ENCODE data around the gene B4GALT6. TPM values are rescaled to one million over a fixed set of nuclear protein-coding genes. Genes with fewer than 3 reads are reported as not detected.
A peak's percentile ranks its signal among the peaks of the same experiment; 100 is the strongest.

Gene B4GALT6
- total RNA-seq, 1 donor from 2014 or later = 16.3 TPM

- Histone ChIP-seq H2AFZ (replicated peaks) (no peak overlapping the region), H3K9ac (no peak overlapping the region), H3K27me3 (no peaks in the 10 kb centered on the region), H4K20me1 (ENCODE audit: low read depth) (no peaks in the 10 kb centered on the region), H3K36me3 (peaks cover 11% of the 10 kb centered on the region), H3K4me2 (no peak overlapping the region), H3F3A (ENCODE audit: low read depth) (no peaks in the 10 kb centered on the region), H3K27ac (no peak overlapping the region), H3K4me3 (no peak overlapping the region), H3K4me1 (no peaks in the 10 kb centered on the region), H3K79me2 (ENCODE audit: low read depth) (no peaks in the 10 kb centered on the region), H3K9me3 (ENCODE audit: low read depth) (no peaks in the 10 kb centered on the region)
- H3K4me1 Mint-ChIP-seq = no peaks in the 10 kb centered on the region
- peaks cover 33% of the 10 kb centered on the region for H3K36me3 Mint-ChIP-seq
- no peak overlapping the region for H3K4me3 Mint-ChIP-seq
- no peak overlapping the region for H3K27ac Mint-ChIP-seq
- H3K9me3 Mint-ChIP-seq = peaks cover 6% of the 10 kb centered on the region
- DNase-seq (ENCODE audit: low spot score) = no peak
- peaks cover 2% of the 10 kb centered on the region for H3K27me3 Mint-ChIP-seq (ENCODE audit: insufficient read depth, low read depth)
- no peak for TF ChIP-seq EZH2phosphoT487 (IDR thresholded peaks at IDR 0.05)
- TF ChIP-seq EZH2 (IDR thresholded peaks at IDR 0.05) = no peak
- no peak for TF ChIP-seq CTCF (IDR thresholded peaks at IDR 0.05)
Measured at GRCh38 chr18:31634331-31634713, 50.1 kb downstream of the B4GALT6 start.

GRCh38 chr18:31633392-31634330 is 50.7 kb downstream of the B4GALT6 start:
- Histone ChIP-seq H3K36me3 (peaks cover 11% of the 10 kb centered on the region), H3K79me2 (ENCODE audit: low read depth) (no peaks in the 10 kb centered on the region), H3K9ac (no peak overlapping the region), H3K4me1 (no peaks in the 10 kb centered on the region), H3K9me3 (ENCODE audit: low read depth) (no peaks in the 10 kb centered on the region), H2AFZ (replicated peaks) (no peak overlapping the region), H3F3A (ENCODE audit: low read depth) (no peaks in the 10 kb centered on the region), H3K4me2 (no peak overlapping the region), H4K20me1 (ENCODE audit: low read depth) (no peaks in the 10 kb centered on the region), H3K27me3 (no peaks in the 10 kb centered on the region), H3K4me3 (no peak overlapping the region), H3K27ac (no peak overlapping the region)
- peaks cover 2% of the 10 kb centered on the region for H3K27me3 Mint-ChIP-seq (ENCODE audit: insufficient read depth, low read depth)
- H3K36me3 Mint-ChIP-seq = peaks cover 33% of the 10 kb centered on the region
- TF ChIP-seq CTCF (IDR thresholded peaks at IDR 0.05) = no peak
- TF ChIP-seq EZH2 (IDR thresholded peaks at IDR 0.05) = no peak
- TF ChIP-seq EZH2phosphoT487 (IDR thresholded peaks at IDR 0.05) = no peak
- peak overlapping the region; percentile 44 for H3K27ac Mint-ChIP-seq
- no peak for DNase-seq (ENCODE audit: low spot score)
- H3K4me3 Mint-ChIP-seq = no peak overlapping the region
- H3K9me3 Mint-ChIP-seq = peaks cover 6% of the 10 kb centered on the region
- H3K4me1 Mint-ChIP-seq = no peaks in the 10 kb centered on the region

GRCh38 chr18:31632356-31632755 is 52.0 kb downstream of the B4GALT6 start:
- no peaks in the 10 kb centered on the region for H4K20me1 ChIP-seq (ENCODE audit: low read depth)
- no peak overlapping the region for H3K27ac ChIP-seq
- no peak for DNase-seq (ENCODE audit: low spot score)

More at GRCh38 chr18:31632356-31632755, 52.0 kb downstream of the B4GALT6 start:
- H3K4me1 ChIP-seq = no peaks in the 10 kb centered on the region
- no peaks in the 10 kb centered on the region for H3K27me3 ChIP-seq
- no peaks in the 10 kb centered on the region for H3K9me3 ChIP-seq (ENCODE audit: low read depth)
- Mint-ChIP-seq H3K27me3 (ENCODE audit: insufficient read depth, low read depth) (peaks cover 2% of the 10 kb centered on the region), H3K27ac (no peak overlapping the region), H3K4me3 (no peak overlapping the region), H3K36me3 (peaks cover 34% of the 10 kb centered on the region), H3K4me1 (no peaks in the 10 kb centered on the region), H3K9me3 (peaks cover 5% of the 10 kb centered on the region)
- H3K9ac ChIP-seq = no peak overlapping the region
- no peak overlapping the region for H2AFZ ChIP-seq (replicated peaks)
- no peak overlapping the region for H3K4me3 ChIP-seq
- TF ChIP-seq EZH2phosphoT487 (IDR thresholded peaks at IDR 0.05) (no peak), EZH2 (IDR thresholded peaks at IDR 0.05) (no peak), CTCF (IDR thresholded peaks at IDR 0.05) (no peak)
- H3K36me3 ChIP-seq = peaks cover 9% of the 10 kb centered on the region
- H3K4me2 ChIP-seq = no peak overlapping the region
- no peaks in the 10 kb centered on the region for H3K79me2 ChIP-seq (ENCODE audit: low read depth)
- H3F3A ChIP-seq (ENCODE audit: low read depth) = no peaks in the 10 kb centered on the region
